Left forelimb (tissue), 1 donor: ENCODE data around the gene PTPN23.
"Not testable (repeated sequence)": the region's sequence is repeated elsewhere in the genome, so short reads cannot be mapped to it uniquely, and the experiment has no call there.

Experiments used
- DNase-seq: peaks from one replicate; pipeline ENCODE4 v3.0.0-alpha.2; 2018; ENCODE audit warnings: low spot score

PTPN23 gene

DNA sequence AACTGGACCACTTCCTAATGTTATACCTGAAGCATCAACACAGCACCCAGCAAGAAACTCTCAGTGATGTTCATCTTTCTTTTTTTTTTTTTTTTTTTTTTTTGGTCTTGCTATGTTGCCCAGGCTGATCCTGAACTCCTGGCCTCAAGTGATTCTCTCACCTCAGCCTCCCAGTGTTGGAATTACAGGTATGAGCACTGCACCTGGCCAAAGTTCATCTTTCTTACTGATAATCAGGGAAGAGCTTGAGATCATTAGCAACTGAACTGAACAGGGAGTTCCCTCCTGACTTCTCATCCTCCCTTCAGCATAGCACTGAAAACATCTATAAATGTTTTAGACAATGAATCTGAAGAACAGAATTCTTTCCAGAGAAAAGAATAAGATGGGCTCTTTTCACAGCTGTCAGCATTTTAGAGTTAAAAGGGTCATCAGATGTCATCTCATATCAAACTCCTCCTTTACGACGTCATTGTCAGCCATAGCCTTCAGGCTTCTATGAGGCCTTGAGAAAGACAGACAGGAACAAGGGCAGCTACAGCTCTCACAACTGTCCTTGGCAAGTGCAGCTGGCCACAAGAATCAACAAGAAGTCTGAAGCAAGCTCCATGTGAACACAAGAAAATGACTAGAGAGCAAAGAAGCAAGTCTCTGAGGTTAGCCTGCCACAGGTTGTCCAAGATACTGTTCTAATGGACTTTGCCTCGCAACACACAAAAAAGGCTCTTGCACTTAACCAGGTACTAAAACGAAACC lies 61.2 kb downstream of the PTPN23 start:
- DNase-seq, result no peak

DNA sequence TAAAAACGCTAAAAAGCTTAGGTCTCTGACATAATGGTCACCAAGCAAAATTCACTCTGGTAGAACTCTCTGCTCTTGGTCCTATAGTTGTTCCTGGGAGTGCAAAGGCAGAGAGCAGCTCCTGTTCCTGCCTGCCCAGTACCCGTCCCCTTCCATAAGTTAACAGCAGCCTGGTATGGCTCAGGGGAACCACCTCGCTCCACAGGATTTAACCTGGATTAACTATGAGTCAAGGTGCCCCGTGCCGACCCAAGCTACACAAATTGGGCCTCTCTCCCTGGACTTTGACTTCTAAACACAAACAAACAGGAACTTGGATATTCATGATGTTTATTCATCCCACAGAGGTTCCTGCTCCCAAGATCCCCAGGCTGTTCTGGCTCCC lies 62.8 kb downstream of the PTPN23 start:
- no peak for DNase-seq

DNA sequence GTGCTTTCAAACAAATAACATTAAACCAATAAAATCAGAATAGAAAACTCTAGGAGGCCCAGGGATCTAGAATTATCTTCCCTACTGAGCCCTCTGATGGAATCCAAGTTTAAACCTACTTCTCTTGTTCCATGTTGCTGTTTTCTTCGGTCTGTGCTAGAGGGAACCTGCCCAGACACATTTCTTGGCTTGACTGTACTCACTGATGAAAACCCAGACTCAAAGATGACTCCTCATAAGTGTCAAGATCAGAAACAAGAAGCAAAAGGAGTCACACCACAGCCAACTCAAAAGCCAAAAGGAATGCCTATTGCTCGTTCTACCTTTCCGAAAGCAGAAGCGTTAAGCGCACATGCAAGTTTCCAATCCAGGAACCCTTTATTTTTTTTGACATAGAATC lies 63.3 kb downstream of the PTPN23 start:
- no peak for DNase-seq

DNA sequence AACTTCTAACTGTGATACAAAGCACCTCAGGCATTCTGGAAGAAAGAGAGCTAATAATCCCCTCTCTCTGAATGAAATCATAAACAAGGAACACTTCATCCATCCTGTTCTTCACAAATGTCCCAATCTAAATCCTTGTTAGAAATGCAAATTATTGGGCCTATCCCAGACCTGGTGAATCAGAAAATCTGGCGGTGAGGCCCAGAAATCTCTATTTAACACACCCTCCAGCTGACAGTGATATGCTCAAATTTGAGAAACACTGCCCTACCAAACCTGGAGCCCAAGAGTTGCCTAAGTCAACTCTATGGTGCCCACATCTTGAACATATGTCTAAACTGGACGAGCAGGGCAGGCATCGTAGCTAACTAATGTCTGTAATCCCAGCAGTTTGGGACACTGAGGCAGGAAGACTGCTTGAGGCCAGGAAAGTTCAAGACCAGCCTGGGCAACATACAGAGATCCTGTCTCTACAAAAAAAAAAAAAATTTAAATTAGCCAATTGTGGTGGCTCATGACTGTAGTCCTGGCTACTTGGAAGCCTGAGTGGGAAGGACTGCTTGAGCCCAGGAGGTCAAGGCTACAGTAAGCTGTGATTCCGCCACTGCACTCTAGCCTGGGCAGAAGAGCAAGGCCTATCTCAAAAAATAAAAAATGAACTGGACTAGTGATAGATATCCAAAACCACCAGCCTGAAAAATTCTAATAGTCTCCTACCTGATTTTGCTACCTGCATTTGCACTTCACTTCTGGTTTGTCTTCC lies 71.8 kb downstream of the PTPN23 start:
- no peak for DNase-seq

DNA sequence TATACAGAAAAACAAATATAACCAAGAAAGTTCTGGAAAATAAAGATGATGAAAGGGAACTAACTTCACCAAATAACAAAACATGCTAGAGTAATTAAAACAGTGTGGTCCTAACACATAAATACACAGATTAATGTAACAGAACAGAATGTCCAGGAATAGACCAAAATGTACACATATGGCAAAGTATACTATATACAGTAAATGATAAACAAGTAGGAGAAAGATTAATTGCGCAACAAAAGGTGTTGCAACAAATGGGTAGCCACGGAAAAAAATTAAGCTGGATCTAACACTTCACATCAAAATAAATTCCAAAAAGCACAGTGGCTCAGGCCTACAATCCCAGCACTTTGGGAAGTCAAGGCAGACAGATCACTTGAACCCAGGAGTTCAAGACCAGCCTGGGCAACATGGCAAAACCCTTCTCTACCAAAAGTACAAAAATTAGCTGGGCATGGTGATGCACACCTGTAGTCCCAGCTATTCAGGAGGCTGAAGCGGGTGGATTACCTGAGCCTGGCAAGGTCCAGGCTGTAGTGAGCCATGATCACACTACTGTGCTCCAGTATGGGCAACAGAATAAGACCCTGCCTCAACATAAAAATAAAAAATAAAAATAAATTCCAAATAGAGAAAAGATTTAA lies 75.1 kb downstream of the PTPN23 start:
- DNase-seq, result no peak

DNA sequence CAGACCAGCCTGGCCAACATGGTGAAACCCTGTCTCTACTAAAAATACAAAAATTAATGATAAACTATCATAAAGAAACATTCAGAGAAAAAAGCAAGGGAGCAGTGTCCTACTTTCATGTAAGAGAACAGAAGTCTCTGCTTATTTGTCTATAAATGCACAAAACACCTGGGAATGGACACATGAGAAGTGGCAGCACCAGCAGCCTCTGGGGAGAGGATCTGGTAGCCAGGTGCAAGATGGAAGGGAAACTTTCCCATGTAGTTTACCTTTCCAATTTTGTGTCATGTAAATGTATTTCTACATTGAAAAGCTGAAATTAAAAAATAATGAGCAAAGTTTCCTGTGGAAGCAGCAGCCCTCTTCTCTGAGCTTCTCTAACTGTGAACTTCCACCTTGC lies 76.2 kb downstream of the PTPN23 start:
- no peak for DNase-seq

DNA sequence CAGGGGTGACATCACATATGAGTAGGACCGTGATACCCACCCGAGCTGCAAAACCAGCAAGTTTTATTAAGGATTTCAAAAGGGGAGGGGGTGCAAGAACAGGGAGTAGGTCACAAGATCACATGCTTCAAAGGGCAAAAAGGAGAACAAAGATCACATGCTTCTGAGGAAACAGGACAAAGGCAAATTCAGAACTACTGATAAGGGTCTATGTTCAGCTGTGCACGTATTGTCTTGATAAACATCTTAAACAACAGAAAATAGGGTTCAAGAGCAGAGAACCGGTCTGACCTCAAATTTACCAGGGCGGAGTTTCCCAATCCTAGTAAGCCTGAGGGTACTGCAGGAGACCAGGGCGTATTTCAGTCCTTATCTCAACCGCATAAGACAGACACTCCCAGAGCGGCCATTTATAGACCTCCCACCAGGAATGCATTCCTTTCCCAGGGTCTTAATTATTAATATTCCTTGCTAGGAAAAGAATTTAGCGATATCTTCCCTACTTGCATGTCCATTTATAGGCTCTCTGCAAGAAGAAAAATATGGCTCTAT lies 78.8 kb downstream of the PTPN23 start:
- not testable (repeated sequence) for DNase-seq
